Gastrocnemius medialis (tissue), 4 donors: ENCODE measurements around the gene DCBLD2.
"Not testable (repeated sequence)": the region's sequence is repeated elsewhere in the genome, so short reads cannot be mapped to it uniquely, and the experiment has no call there.

Experiments used
- CTCF ChIP-seq, 5 experiments: fragments of 450-650 bp in 3 of 5; fragments of 200-600 bp in 2 of 5; sonication (generic) in 2 of 5; IDR thresholded peaks in 4 of 5; conservative IDR thresholded peaks in 1 of 5; 1 replicate in 4 of 5; 2 replicates in 1 of 5; pipeline ENCODE4 v1.5.1; 2016 to 2019; ENCODE audit warnings: antibody characterized with exemption in 5 of 5, mild to moderate bottlenecking in 3 of 5, moderate library complexity in 3 of 5
- POLR2A ChIP-seq, 2 donors: fragments of 450-650 bp; IDR thresholded peaks; one replicate each; pipeline ENCODE4 v1.6.1; 2017; ENCODE audit warnings: antibody characterized with exemption in 2 of 2, mild to moderate bottlenecking in 2 of 2, moderate library complexity in 2 of 2

DNA sequence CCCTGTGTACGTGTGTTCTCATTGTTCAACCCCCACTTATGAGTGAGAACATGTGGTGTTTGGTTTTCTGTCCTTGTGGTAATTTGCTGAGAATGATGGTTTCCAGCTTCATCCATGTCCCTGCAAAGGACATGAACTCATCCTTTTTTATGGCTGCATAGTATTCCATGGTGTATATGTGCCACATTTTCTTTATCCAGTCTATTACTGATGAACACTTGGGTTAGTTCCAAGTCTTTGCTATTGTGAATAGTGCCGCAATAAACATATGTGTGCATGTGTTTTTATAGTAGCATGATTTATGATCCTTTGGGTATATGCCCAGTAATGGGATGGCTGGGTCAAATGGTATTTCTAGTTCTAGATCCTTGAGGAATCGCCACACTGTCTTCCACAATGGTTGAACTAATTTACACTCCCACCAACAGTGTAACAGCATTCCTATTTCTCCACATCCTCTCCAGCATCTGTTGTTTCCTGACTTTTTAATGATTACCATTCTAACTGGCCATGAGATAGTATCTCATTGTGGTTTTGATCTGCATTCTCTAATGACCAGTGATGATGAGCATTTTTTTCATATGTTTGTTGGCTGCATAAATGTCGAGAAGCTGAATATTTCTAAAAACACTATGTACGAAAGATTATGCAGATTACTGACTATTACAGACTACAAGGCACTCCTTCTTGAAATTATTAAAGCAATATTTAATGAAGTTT lies 18.7 kb downstream of the DCBLD2 start:
- TF ChIP-seq CTCF (IDR thresholded peaks at IDR 0.05 in 4 of 5, conservative IDR thresholded peaks at IDR 0.05 in 1 of 5); POLR2A (IDR thresholded peaks at IDR 0.05): not testable (repeated sequence)
